Stromal cell of bone marrow (primary cell): Measurements from ENCODE around the gene MYBPH.

Experiments used
- DNase-seq: peaks from one replicate; pipeline ENCODE4 v3.0.0-alpha.2; 2012; ENCODE audit warnings: low read depth

MYBPH gene

DNA sequence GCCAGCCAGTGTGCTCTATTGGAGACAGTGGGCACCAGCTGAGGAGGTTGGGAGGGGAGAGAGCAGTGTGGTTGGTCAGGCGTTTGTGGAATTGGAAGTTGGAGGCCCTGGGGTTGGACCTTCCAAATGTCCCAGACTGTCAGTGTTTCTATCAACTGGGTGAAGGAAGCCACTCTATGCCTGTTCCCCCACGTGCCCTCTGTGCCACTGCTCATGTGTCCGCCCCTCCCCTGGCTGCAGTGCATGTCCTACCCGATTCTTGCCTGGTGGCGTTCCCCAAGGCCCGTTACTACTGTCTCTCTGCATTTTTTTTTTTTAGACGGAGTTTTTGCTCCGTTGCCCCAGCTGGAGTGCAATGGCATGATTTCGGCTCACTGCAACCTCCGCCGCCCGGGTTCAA, 27.0 kb downstream of the MYBPH start:
- DNase-seq: no peak

DNA sequence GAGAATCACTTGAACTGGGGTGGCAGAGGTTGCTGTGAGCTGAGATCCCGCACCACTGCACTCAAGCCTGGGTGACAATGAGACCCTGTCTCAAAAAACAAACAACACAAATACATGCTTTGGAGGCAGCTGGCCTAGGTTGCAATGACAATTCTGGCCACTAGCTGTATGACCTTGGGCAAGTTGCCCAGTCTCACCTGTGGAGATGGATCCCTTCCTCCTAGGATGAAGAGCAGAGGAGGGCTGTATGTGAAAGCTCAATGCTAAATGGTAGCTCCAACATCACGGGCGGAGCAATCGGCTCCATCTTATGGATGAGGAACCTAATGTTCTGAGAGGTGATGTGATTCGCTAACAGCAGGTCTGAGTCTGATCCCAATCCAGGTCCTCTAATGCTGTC, 27.5 kb downstream of the MYBPH start:
- DNase-seq: no peak

DNA sequence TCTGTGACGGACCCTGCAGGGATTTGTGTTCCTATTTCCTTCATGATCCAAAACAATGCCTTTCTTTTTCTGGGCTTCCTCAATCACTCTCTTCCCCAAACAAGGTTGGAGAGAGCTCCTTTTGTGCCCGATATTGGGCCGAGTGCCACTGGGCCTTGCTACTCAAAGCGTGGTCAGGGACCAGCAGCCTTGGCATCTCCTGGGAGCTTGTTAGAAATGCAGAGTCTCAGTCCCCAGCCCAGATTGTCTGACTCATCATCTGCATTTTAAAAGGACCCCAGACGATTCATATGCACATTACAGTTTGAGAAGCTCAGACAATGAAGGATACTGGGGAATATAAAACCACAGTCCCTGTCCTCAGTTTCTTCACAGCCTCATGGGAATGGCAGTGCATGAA, 28.2 kb downstream of the MYBPH start:
- DNase-seq: no peak

- no peak for DNase-seq
Observed at GRCh38 chr1:203146537-203146936, 29.1 kb downstream of the MYBPH start.

GRCh38 chr1:203146042-203146369, 29.6 kb downstream of the MYBPH start:
- DNase-seq: no peak

- no peak for DNase-seq
Observed at GRCh38 chr1:203145321-203146041, 30.1 kb downstream of the MYBPH start.

GRCh38 chr1:203144661-203145060, 31.0 kb downstream of the MYBPH start:
- no peak for DNase-seq

- no peak for DNase-seq
Observed at GRCh38 chr1:203143641-203144040, 32.0 kb downstream of the MYBPH start.

DNA sequence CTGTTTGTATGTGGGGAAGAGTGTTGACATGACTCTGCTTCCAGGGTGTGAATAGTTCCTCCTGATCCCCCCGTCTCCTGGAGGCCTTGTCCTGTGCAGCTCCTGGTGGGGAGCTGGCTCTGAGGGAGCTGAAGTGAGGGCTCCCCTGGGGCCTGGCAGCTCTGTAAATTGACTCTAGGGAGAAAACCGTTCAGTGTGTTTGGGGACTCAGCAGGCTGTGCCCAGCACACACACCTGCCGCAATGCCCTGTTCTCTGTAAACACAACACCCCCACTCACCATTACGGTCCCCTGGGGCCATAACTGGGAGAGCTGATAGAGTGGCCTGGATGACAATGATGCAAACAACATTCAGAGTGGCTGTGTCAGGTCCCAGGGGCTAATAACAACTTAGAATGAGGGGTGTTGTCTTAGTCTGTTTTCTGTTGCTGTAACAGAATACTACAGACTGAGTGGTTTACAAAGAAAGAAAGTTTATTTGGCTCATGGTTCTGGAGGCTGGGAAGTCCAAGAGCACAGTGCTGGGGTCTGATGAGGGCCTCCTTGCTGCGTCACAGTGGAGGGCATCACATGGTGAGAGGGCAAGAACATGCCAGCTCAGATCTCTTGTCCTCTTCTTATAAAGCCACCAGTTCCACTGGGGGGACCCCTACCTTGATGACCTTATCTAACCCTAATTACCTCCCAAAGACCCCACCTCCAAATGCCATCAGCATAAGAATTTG, 32.8 kb downstream of the MYBPH start:
- DNase-seq: no peak

- DNase-seq: no peak
Observed at GRCh38 chr1:203142124-203142523, 33.5 kb downstream of the MYBPH start.

DNA sequence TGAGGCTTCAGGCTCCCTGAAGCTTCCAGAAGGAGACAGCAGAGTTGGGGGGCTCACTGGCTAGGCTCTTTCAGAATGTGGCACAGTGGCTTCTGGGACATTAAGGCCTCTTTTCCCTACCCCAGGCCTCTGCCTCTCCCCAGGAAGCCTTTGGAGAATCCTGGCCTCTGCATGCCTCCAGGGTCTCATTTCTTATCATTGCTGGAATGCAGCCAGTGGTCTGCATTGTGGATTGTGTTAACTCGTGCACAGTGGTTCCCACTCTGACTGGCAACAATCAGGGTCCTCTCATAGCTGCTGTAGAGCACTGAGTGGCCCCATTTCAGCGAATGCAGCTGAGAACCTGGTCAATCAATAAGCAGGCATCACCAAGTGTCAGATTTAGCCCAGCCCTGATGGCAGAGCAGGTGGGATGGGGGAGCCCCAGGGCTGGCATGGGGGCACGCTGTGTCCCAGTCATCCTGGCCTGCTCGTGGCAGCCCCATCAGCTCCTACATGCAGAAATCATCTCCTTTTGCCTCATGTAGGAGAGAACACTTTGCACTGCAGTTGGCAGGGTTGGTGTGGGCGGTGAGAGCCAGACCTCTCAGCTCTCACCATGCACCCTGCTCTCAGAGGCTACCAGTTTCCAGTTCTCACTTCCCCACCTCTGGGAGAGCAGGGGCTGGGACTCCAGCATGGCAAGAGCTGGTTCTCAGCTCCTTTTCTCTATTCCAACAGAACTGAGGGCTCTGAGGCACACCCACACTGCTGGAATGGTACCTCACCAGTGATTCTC, 34.7 kb downstream of the MYBPH start:
- no peak for DNase-seq

DNA sequence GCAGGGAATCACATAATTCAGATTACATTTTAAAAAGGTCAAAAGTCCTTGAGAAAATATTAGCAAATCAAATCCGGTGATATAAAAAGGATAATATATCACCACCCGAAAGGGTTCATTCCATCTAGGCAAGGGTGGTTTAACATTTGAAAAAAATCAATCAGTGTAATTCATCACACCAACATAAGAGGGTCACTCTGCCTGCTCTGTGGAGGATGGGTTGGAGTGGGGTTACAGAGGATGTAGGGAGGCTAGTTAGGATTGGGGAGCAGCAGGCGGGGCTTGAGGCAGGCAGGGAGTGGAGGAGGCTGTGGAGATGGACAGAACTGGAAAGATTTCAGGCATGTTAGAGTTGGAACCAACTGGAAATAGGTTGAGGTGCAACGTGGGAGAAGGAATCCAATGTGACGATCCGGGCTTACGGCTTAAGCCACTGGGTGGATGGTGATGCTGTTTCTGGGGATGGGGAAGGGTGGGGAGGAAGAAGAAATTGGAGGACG, 35.6 kb downstream of the MYBPH start:
- no peak for DNase-seq

GRCh38 chr1:203138066-203138465, 37.6 kb downstream of the MYBPH start:
- DNase-seq: no peak

DNA sequence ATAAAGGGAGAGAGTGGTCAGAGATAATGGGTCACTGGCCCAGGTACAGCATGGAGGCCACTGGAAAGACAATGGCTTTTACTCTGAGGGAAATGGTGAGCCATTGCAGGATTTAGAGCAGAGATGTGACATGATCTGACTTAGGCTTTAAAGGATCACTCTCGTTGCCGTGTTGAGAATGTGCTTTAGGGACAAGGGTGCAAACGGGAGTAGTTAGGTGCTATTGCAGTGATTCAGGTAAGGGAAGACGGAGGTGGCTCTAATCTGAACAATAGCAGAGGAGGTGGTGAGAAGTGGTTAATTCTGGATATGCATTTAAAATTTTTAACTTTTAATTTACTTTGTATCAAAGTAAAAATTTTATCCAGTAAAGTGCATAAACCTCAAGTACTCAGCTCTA, 38.3 kb downstream of the MYBPH start:
- no peak for DNase-seq

DNA sequence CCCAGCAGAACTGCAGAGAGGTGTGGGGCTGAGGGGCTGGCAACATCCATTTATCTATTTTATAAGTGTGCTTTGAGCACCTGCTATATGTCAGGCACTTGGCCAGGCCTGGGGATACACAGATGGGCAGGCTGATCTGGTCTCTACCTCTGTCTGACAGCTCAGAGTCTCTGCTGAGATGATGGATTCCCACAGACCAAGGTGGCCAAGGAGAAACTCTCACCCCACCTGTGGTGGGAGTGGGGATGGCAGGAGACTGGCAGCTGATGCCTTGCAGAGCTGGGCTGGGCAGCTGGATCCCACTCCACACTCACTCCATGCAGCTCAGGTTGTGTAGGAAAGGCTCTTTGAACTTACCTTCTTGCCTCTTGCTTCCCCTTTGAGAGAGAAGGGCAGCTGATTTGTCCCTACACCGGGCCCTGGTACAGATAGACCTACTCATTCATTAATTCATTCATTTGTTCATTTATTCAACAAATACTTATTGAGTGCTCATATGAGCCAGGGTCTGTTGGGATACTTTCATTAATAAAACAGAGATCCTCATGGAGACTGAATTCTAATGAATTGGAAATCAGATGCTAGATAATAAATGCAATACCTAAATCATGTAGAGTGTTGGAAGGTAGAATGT, 39.1 kb downstream of the MYBPH start:
- DNase-seq: no peak

DNA sequence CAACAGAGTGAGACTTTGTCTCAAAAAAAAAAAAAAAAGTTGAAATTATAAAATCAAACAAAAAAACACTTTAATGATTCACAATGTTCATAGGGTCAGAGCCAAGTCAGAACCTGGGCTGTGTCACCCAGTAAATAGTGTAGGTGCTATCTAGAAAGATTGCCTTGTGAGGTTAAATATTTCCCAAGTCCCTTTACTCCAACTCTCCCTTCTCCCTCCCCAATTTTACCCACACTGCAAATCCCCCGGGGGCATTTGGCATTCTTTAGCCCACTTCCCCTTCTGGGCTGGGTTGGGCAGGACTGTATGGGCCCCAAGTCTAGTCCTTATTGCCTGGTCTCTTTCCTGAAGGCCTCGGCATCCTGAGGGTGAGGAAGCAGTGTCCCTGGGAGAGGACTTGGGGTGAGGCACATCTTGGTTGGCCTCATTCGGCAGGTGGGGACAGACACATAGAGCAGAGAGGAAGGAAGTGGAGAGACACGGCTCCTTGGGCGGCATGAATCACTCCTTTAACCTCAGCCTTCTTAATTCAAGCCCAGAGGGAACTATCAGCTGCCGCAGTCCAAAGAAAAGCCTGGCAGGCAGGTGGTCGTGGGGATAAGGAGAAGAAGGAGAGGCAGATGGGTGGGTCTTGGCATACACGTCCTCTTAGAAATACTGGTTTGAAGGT, 39.9 kb downstream of the MYBPH start:
- no peak for DNase-seq

DNA sequence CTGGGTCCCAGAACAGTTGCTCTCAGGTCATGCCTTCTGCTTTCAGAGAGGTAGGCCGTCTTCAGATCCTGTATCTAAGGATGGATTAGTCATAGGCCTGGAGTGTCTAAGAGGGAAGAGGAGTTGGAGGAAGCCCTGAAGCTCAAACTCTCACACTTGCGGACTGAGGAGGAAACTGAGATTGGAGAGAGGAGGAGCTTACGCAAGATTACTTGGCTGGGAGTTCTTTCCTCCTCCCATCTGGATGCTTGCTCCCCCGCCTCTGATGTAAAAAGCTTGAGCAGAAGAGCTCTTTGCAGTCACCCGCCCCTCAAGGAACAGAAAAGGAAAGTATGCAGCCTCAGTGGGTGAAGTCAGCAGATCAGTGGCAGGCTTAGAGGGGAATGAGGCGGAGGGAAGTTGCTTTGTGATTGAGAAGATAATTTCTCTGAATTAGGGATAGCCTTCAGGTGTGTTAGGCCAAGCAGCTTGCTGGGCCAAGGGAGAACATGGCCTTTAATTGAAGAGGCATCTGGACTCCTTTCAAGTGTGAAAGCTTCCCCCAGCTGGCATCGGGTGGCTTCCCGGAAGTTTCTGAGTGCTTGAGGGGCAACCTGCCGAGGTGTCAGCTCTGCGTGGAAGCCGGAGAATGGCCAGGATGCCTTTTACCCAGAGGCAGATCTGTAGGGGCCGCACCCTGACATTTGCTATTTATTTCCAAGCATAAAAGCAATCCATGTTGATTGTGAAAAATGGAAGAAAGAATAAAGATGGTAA, 41.5 kb downstream of the MYBPH start:
- no peak for DNase-seq

DNA sequence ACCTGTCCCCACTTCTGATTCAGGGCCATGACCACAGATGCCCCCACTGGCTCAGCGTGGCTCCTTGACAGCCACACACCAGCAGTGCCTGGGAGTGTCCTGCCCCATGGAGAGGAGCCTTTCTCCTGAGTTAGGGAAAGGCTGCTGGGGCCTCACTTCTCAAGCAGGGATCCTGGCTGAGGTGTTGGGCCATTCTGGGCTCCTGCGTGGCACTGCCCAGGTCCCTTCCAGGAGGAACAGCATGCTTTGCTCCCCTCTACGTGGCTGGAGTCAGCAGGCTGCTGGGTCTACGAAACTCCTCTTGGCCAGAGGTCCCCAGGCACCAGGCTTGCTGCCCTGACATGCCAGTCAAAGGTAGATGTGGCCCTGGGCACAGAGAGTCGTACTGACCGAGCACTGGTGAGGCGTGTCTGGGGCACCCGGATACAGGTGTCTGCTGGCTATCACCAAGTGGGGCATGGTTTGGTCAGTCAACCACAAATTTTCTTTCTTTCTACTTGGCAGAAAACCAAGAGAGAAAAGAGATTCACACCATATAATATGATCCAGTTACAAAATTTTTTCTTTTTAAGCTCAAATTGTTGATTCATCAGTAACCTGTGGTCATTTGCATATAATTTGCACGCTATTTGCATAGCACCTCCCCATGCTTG, 44.0 kb downstream of the MYBPH start:
- no peak for DNase-seq

DNA sequence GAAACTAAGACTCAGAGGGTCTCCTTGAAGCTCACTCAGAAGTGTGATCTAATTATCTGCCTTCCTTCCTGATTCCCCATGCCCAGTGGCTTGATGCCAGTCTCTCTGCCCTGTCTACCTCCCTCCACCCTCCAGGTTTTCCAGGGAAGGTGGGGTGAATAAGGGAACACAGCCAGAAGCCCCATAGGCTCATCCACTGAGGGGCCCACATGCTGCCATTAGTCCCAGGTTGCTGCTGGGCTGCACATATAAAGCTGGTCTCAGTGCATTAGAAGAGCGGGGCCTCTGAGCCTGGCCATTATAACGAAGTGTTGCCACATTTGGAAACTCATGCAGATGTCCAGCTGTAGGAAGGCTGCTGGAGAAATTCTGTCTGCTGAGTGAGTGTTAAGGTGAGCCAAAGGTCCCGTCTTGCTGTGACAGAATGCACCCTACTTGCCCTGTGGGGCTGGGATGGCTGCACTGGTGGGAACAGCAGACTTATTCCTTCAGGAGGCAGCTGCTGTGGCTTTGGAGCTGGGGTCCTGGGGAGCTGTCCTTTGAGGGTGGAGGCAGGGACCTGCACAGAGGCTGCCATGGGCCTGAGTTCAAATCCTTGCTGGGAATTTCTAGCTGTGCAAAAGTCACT, 45.2 kb downstream of the MYBPH start:
- no peak for DNase-seq
